B cell (primary cell): Measurements from ENCODE around the gene PTPRE. TPM values are rescaled to one million over a fixed set of nuclear protein-coding genes. Genes with fewer than 3 reads are reported as not detected.

Source experiments
- ATAC-seq: fragments of 200-7000 bp; cut with Tn5 transposase; one replicate; pipeline ENCODE4 v1.10.0; 2021; ENCODE audit warnings: low read depth, mild to moderate bottlenecking, moderate number of reproducible peaks, moderate library complexity
- CTCF ChIA-PET: fragments of 350-600 bp; sonication (Branson Sonifier 250); formaldehyde crosslinking; loops from one replicate; lab custom pipeline; 2021; ENCODE audit warnings: antibody characterized with exemption, inconsistent platforms; lab: Charles Lee
- POLR2A ChIA-PET: fragments of 350-600 bp; sonication (Branson Sonifier 250); formaldehyde crosslinking; loops from one replicate; lab custom pipeline; 2021; ENCODE audit warnings: antibody characterized with exemption; lab: Charles Lee
- DNase-seq: peaks from one replicate; pipeline ENCODE4 v3.0.0; 2013
- H2AFZ ChIP-seq: 2 replicates; pipeline ENCODE4 v1.6.1; 2012; ENCODE audit warnings: mild to moderate bottlenecking, low read depth, low read length; ENCODE audit not compliant: insufficient read depth, poor library complexity, severe bottlenecking
- H3K27ac ChIP-seq, 2 donors: 1 replicate in 1 of 2; 2 replicates in 1 of 2; pipeline ENCODE4 v1.5.1; 2012 to 2013; ENCODE audit warnings: low read length in 2 of 2, mild to moderate bottlenecking in 2 of 2, moderate library complexity in 1 of 2
- H3K27me3 ChIP-seq, 4 experiments: fragments of 200-600 bp in 1 of 4; sonication (generic) in 1 of 4; replicated peaks in 1 of 4; 1 replicate in 2 of 4; 2 replicates in 2 of 4; pipeline versions ENCODE4 v1.6.1 to v1.7.0; 2013 to 2016; ENCODE audit warnings: low read length in 3 of 4, mild to moderate bottlenecking in 2 of 4, mixed read lengths in 1 of 4, moderate library complexity in 1 of 4; ENCODE audit not compliant: insufficient read depth in 4 of 4, control insufficient read depth in 3 of 4; ENCODE audit errors: control extremely low read depth in 1 of 4
- H3K36me3 ChIP-seq, 2 experiments: replicated peaks in 1 of 2; 1 replicate in 1 of 2; 2 replicates in 1 of 2; pipeline versions ENCODE4 v1.6.1 to v1.7.1; 2013; ENCODE audit warnings: low read length in 1 of 2; ENCODE audit not compliant: insufficient read depth in 2 of 2, control insufficient read depth in 1 of 2; ENCODE audit errors: control extremely low read depth in 1 of 2, extremely low read depth in 1 of 2
- H3K4me1 ChIP-seq, 2 donors: fragments of 200-600 bp in 1 of 2; sonication (generic) in 1 of 2; 1 replicate in 1 of 2; 2 replicates in 1 of 2; pipeline versions ENCODE4 v1.5.1 to v1.6.1; 2013 to 2017; ENCODE audit warnings: low read length in 2 of 2; ENCODE audit not compliant: control insufficient read depth in 2 of 2, insufficient read depth in 2 of 2
- H3K4me2 ChIP-seq: replicated peaks from 2 replicates; pipeline ENCODE3; 2012; ENCODE audit warnings: mild to moderate bottlenecking, low read depth, low read length; ENCODE audit not compliant: poor library complexity, severe bottlenecking
- H3K4me3 ChIP-seq, 5 experiments: fragments of 200-600 bp in 1 of 5; sonication (generic) in 1 of 5; 1 replicate in 3 of 5; 2 replicates in 2 of 5; pipeline versions ENCODE4 v1.5.1 to v1.7.0; 2011 to 2016; ENCODE audit warnings: low read length in 4 of 5, mild to moderate bottlenecking in 4 of 5, low read depth in 2 of 5, control low read depth in 1 of 5, moderate library complexity in 1 of 5; ENCODE audit not compliant: insufficient read depth in 1 of 5; ENCODE audit errors: control extremely low read depth in 1 of 5, extremely low read depth in 1 of 5
- H3K79me2 ChIP-seq: fragments of 200-600 bp; sonication (generic); one replicate; pipeline ENCODE4 v1.6.0; 2016; ENCODE audit warnings: low read length; ENCODE audit not compliant: control insufficient read depth, insufficient read depth
- H3K9ac ChIP-seq: fragments of 200-600 bp; sonication (generic); 2 replicates; pipeline ENCODE4 v1.6.1; 2017; ENCODE audit warnings: mild to moderate bottlenecking, low read length, moderate library complexity
- H3K9me3 ChIP-seq, 3 donors: one replicate each; pipeline versions ENCODE4 v1.6.1 to v1.7.1; 2013; ENCODE audit warnings: low read length in 2 of 3; ENCODE audit not compliant: control insufficient read depth in 2 of 3, insufficient read depth in 1 of 3; ENCODE audit errors: control extremely low read depth in 1 of 3
- H4K20me1 ChIP-seq: 2 replicates; pipeline ENCODE4 v1.6.0; 2012; ENCODE audit warnings: mild to moderate bottlenecking, low read length; ENCODE audit not compliant: insufficient read depth, control insufficient read depth, poor library complexity, severe bottlenecking
- H3K27ac Mint-ChIP-seq: one replicate; pipeline ENCODE4 v1.8.0; 2021; ENCODE audit warnings: mixed read lengths
- H3K27me3 Mint-ChIP-seq: one replicate; pipeline ENCODE4 v1.8.0; 2021; ENCODE audit warnings: mixed read lengths
- H3K4me1 Mint-ChIP-seq: one replicate; pipeline ENCODE4 v1.8.0; 2021; ENCODE audit warnings: mixed read lengths
- H3K4me3 Mint-ChIP-seq: one replicate; pipeline ENCODE4 v1.8.0; 2021; ENCODE audit warnings: mixed read lengths
- H3K9me3 Mint-ChIP-seq: one replicate; pipeline ENCODE4 v1.8.0; 2022; ENCODE audit warnings: mixed read lengths; ENCODE audit not compliant: insufficient read depth
- EZH2 ChIP-seq: IDR thresholded peaks from 2 replicates; pipeline ENCODE4 v1.6.1; 2012; ENCODE audit warnings: borderline replicate concordance, low read depth, mild to moderate bottlenecking, moderate library complexity, low read length; ENCODE audit not compliant: insufficient read depth, poor library complexity, severe bottlenecking
- WGBS: methylation state at CpG from one replicate; pipeline ENCODE4 v1.1.5; 2013; ENCODE audit warnings: missing lambda C conversion rate; ENCODE audit not compliant: insufficient coverage; 5-methylcytosine and 5-hydroxymethylcytosine counted together
- intact Hi-C: fragments of 100-400 bp; cut with micrococcal nuclease; formaldehyde crosslinking; loops from one replicate; pipeline ENCODE4 v1.10.0; 2022
- polyA plus RNA-seq: library from polyadenylated mRNA; depleted of rRNA; stranded (reverse); fragments of >200 nt; gene quantifications from 2 replicates; pipeline ENCODE4 v1.2.3, GENCODE V29; 2012
- total RNA-seq, 2 donors: library from RNA; stranded (reverse); fragments of 120-200 nt in 1 of 2; gene quantifications; 1 replicate in 1 of 2; 2 replicates in 1 of 2; pipeline versions ENCODE4 v1.2.3 to v1.2.4, GENCODE V29; 2013 to 2022
- TF ChIP-seq, protein P1 (sequence below): fragments of 200-600 bp; IDR thresholded peaks from one replicate; pipeline ENCODE4 v1.8.0; 2022; ENCODE audit warnings: antibody characterized with exemption, mild to moderate bottlenecking

PTPRE gene
- total and polyA plus RNA-seq, 2 donors (not counting 1 experiment from before 2014, with no cell fraction given): 6.6 to 32.7 TPM

DNA sequence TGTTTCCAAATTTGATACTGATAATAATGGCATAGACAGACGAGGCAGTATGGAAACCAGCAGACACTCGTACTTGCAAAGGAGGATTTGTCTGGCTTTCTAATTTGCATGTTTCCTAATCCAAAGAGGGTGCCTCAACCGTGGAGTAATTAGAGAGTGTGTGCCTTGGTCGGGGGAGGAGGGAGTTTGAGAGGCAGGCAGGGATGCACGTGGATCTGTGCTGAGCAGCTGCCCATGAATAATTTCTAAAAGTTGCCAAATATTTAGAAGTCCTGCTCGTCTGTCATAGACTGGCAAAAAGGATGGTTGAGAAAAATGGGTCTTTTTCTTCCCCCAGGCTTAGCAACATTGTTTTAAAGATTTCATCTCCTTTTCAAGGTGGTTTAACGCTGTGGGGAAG is 69.4 kb downstream of the PTPRE start:
- POLR2A ChIA-PET: no interaction called here
- CTCF ChIA-PET: interaction anchor here (1.3 kb wide), 1 partner anchor 36 kb away, joined by 5 read pairs; no protein-coding TSS in a partner anchor
- Mint-ChIP-seq H3K27me3 (peaks cover 16% of the 10 kb centered on the region), H3K4me1 (peaks cover 5% of the 10 kb centered on the region), H3K4me3 (no peak overlapping the region), H3K27ac (no peak overlapping the region), H3K9me3 (peaks cover 5% of the 10 kb centered on the region)
- ATAC-seq (no peak), DNase-seq (no peak)
- H3K79me2 ChIP-seq: no peaks in the 10 kb centered on the region
- H3K9ac ChIP-seq: no peak overlapping the region
- peaks cover 0 to 5% of the 10 kb centered on the region in 2 donors for H3K4me1 ChIP-seq
- 64% methylated on average over 5 of the region's 7 CpGs for WGBS
- TF ChIP-seq, protein P1, sequence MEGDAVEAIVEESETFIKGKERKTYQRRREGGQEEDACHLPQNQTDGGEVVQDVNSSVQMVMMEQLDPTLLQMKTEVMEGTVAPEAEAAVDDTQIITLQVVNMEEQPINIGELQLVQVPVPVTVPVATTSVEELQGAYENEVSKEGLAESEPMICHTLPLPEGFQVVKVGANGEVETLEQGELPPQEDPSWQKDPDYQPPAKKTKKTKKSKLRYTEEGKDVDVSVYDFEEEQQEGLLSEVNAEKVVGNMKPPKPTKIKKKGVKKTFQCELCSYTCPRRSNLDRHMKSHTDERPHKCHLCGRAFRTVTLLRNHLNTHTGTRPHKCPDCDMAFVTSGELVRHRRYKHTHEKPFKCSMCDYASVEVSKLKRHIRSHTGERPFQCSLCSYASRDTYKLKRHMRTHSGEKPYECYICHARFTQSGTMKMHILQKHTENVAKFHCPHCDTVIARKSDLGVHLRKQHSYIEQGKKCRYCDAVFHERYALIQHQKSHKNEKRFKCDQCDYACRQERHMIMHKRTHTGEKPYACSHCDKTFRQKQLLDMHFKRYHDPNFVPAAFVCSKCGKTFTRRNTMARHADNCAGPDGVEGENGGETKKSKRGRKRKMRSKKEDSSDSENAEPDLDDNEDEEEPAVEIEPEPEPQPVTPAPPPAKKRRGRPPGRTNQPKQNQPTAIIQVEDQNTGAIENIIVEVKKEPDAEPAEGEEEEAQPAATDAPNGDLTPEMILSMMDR: no peak
- H3K36me3 ChIP-seq: no peaks in the 10 kb centered on the region
- no peak overlapping the region for H3K4me3 ChIP-seq
- no peaks in the 10 kb centered on the region for H4K20me1 ChIP-seq
- peaks cover 0 to 14% (median 0%) of the 10 kb centered on the region in 4 experiments for H3K27me3 ChIP-seq
- H3K4me2 ChIP-seq: no peak overlapping the region
- peaks cover 1 to 8% (median 6%) of the 10 kb centered on the region in 3 donors for H3K9me3 ChIP-seq
- intact Hi-C loops: no loop called here
- H2AFZ ChIP-seq: no peak overlapping the region
- H3K27ac ChIP-seq: no peak overlapping the region

DNA sequence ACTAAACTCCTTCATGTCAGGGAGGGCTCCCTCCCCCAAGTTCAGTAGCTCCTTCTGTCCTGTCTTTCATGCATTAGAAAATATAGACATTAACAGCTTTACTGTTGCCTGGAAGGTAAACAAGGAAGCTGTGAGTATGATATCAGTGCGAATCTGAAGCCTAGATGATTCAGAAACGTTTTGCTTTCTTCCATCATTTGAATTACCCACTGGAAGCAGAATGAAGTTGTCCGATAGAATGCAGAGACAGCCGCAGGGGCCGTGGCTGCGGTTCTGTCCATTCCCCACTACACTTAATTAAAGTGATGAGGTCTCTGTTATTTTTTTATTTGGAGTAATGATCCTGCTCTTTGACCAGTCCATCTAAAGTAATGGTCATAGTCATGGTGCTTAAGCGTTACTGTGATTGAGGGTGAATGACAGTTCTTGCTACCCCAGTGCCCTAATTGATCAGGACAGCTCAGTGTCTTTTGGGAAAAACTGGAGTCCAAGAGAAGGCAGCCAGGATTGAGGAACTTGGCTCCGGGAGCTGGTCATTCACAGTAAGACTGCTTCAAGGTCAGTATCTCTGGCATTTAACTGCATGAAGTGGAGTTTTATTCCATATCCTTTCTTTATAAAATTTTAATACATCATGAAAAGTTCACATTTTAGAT is 69.9 kb downstream of the PTPRE start:
- CTCF ChIA-PET: interaction anchor here (1.3 kb wide), 1 partner anchor 35 kb away, joined by 5 read pairs; no protein-coding TSS in a partner anchor
- intact Hi-C loops: no loop called here

More for the DNA sequence above, 69.9 kb downstream of the PTPRE start:
- no peak overlapping the region for H3K9ac ChIP-seq
- no peaks in the 10 kb centered on the region for H3K79me2 ChIP-seq
- 50% methylated on average over 1 of the region's 8 CpGs for WGBS
- no peak overlapping the region for H3K4me3 ChIP-seq
- H3K4me1 ChIP-seq: peaks cover 0 to 5% of the 10 kb centered on the region in 2 donors
- POLR2A ChIA-PET: no interaction called here
- H2AFZ ChIP-seq: no peak overlapping the region
- Mint-ChIP-seq H3K27me3 (peaks cover 16% of the 10 kb centered on the region), H3K9me3 (peaks cover 5% of the 10 kb centered on the region), H3K4me3 (no peak overlapping the region), H3K4me1 (peaks cover 5% of the 10 kb centered on the region), H3K27ac (no peak overlapping the region)
- ATAC-seq: no peak
- H3K27ac ChIP-seq: no peak overlapping the region
- H4K20me1 ChIP-seq: no peaks in the 10 kb centered on the region
- peaks cover 1 to 8% (median 6%) of the 10 kb centered on the region in 3 donors for H3K9me3 ChIP-seq
- no peaks in the 10 kb centered on the region for H3K36me3 ChIP-seq
- peaks cover 0 to 11% (median 0%) of the 10 kb centered on the region in 4 experiments for H3K27me3 ChIP-seq
- DNase-seq: no peak
- no peak overlapping the region for H3K4me2 ChIP-seq
- TF ChIP-seq, protein P1: no peak
- no peak for TF ChIP-seq EZH2
